SW480 (cell line): ENCODE measurements around the gene NCOA7.
"Not testable (repeated sequence)": the region's sequence is repeated elsewhere in the genome, so short reads cannot be mapped to it uniquely, and the experiment has no call there.

ENCODE experiments used
- DNase-seq: peaks from one replicate; pipeline ENCODE4 v3.0.0-alpha.2; 2016; ENCODE audit warnings: low spot score

Gene NCOA7

GRCh38 chr6:125923366-125923877 lies 132.7 kb downstream of the NCOA7 start:
- DNase-seq = no peak

- no peak for DNase-seq
Measured at GRCh38 chr6:125924169-125924568, 133.4 kb downstream of the NCOA7 start.

- no peak for DNase-seq
Measured at GRCh38 chr6:125924697-125925358, 134.1 kb downstream of the NCOA7 start.

GRCh38 chr6:125926711-125927110 lies 136.0 kb downstream of the NCOA7 start:
- DNase-seq = no peak

- no peak for DNase-seq
Measured at GRCh38 chr6:125927761-125928160, 137.0 kb downstream of the NCOA7 start.

GRCh38 chr6:125930765-125931418 lies 140.1 kb downstream of the NCOA7 start:
- no peak for DNase-seq

GRCh38 chr6:125931733-125932450 lies 141.1 kb downstream of the NCOA7 start:
- DNase-seq = no peak

GRCh38 chr6:125932451-125932795 lies 141.7 kb downstream of the NCOA7 start:
- no peak for DNase-seq

GRCh38 chr6:125935520-125935919 lies 144.8 kb downstream of the NCOA7 start:
- DNase-seq = not testable (repeated sequence)

GRCh38 chr6:125939026-125939425 lies 148.3 kb downstream of the NCOA7 start:
- DNase-seq = no peak

- no peak for DNase-seq
Measured at GRCh38 chr6:125939791-125940190, 149.0 kb downstream of the NCOA7 start.

- no peak for DNase-seq
Measured at GRCh38 chr6:125940247-125941041, 149.7 kb downstream of the NCOA7 start.

GRCh38 chr6:125942672-125943527 lies 152.1 kb downstream of the NCOA7 start:
- DNase-seq = no peak

GRCh38 chr6:125943528-125944433 lies 153.0 kb downstream of the NCOA7 start:
- no peak for DNase-seq

GRCh38 chr6:125944434-125944816 lies 153.7 kb downstream of the NCOA7 start:
- no peak for DNase-seq

- DNase-seq = no peak
Measured at GRCh38 chr6:125944896-125945295, 154.1 kb downstream of the NCOA7 start.

- no peak for DNase-seq
Measured at GRCh38 chr6:125945378-125946141, 154.8 kb downstream of the NCOA7 start.

- no peak for DNase-seq
Measured at GRCh38 chr6:125947615-125948014, 156.9 kb downstream of the NCOA7 start.

- DNase-seq = no peak
Measured at GRCh38 chr6:125948455-125948854, 157.7 kb downstream of the NCOA7 start.
